CD4-positive, alpha-beta memory T cell (primary cell): ENCODE results near the gene SERBP1. TPM values are rescaled to one million over a fixed set of nuclear protein-coding genes. Genes with fewer than 3 reads are reported as not detected.

Experiments used
- CTCF ChIA-PET: fragments of 350-600 bp; sonication (Branson Sonifier 250); formaldehyde crosslinking; loops from one replicate; lab custom pipeline; 2021; ENCODE audit warnings: inconsistent platforms; ENCODE audit not compliant: partially characterized antibody; lab: Charles Lee
- POLR2A ChIA-PET: fragments of 350-600 bp; sonication (Branson Sonifier 250); formaldehyde crosslinking; loops from one replicate; lab custom pipeline; 2021; ENCODE audit not compliant: partially characterized antibody; lab: Charles Lee
- DNase-seq, 5 donors: peaks; one replicate each; pipeline versions ENCODE4 v3.0.0 to v3.0.0-alpha.2; 2020 to 2022; ENCODE audit warnings: mixed read lengths in 1 of 5
- H3K27ac ChIP-seq: one replicate; pipeline ENCODE4 v1.7.0; 2013; ENCODE audit warnings: low read depth, low read length
- H3K27me3 ChIP-seq: 2 replicates; pipeline ENCODE4 v1.7.0; 2013; ENCODE audit warnings: mild to moderate bottlenecking, low read length, moderate library complexity; ENCODE audit not compliant: insufficient read depth
- H3K36me3 ChIP-seq: 2 replicates; pipeline ENCODE4 v1.7.0; 2013; ENCODE audit warnings: mild to moderate bottlenecking, low read length, moderate library complexity; ENCODE audit not compliant: insufficient read depth
- H3K4me1 ChIP-seq: 2 replicates; pipeline ENCODE4 v1.7.0; 2013; ENCODE audit warnings: mild to moderate bottlenecking, low read length, moderate library complexity; ENCODE audit not compliant: insufficient read depth
- H3K4me3 ChIP-seq, 2 donors: one replicate each; pipeline ENCODE4 v1.7.0; 2013; ENCODE audit warnings: low read length in 2 of 2, mild to moderate bottlenecking in 1 of 2
- H3K9me3 ChIP-seq, 2 donors: one replicate each; pipeline ENCODE4 v1.7.0; 2013; ENCODE audit warnings: low read length in 2 of 2, control low read depth in 1 of 2; ENCODE audit not compliant: control insufficient read depth in 1 of 2
- H3K27ac Mint-ChIP-seq, 7 donors: one replicate each; pipeline ENCODE4 v1.8.0; 2020 to 2021; ENCODE audit warnings: mixed read lengths in 7 of 7, mild to moderate bottlenecking in 6 of 7, inconsistent platforms in 3 of 7, moderate library complexity in 3 of 7
- H3K27me3 Mint-ChIP-seq, 2 donors: one replicate each; pipeline ENCODE4 v1.8.0; 2020 to 2021; ENCODE audit warnings: mixed read lengths in 2 of 2
- H3K36me3 Mint-ChIP-seq, 2 donors: one replicate each; pipeline ENCODE4 v1.8.0; 2020 to 2021; ENCODE audit warnings: mixed read lengths in 2 of 2, inconsistent platforms in 1 of 2, mild to moderate bottlenecking in 1 of 2
- H3K4me1 Mint-ChIP-seq, 4 donors: one replicate each; pipeline ENCODE4 v1.8.0; 2020 to 2021; ENCODE audit warnings: mixed read lengths in 4 of 4, mild to moderate bottlenecking in 1 of 4
- H3K4me3 Mint-ChIP-seq, 8 donors: one replicate each; pipeline ENCODE4 v1.8.0; 2020 to 2021; ENCODE audit warnings: mixed read lengths in 8 of 8, mild to moderate bottlenecking in 7 of 8, moderate library complexity in 6 of 8, inconsistent platforms in 3 of 8
- H3K9me3 Mint-ChIP-seq, 8 donors: one replicate each; pipeline ENCODE4 v1.8.0; 2020 to 2021; ENCODE audit warnings: mixed read lengths in 8 of 8, mild to moderate bottlenecking in 5 of 8, inconsistent platforms in 3 of 8, moderate library complexity in 1 of 8
- intact Hi-C: fragments of 100-400 bp; cut with micrococcal nuclease; formaldehyde crosslinking; loops from one replicate; pipeline ENCODE4 v1.15.1; 2023
- polyA plus RNA-seq, 2 donors: library from polyadenylated mRNA; unstranded; fragments of 300-500 nt; fragmentation: Illumina TruSeq; gene quantifications; one replicate each; pipeline ENCODE4 v1.2.3, GENCODE V29; 2021
- total RNA-seq, 2 experiments: library from RNA; stranded (reverse); gene quantifications; one replicate each; pipeline ENCODE4 v1.2.3, GENCODE V29; 2021

The SERBP1 gene
- total and polyA plus RNA-seq, 4 experiments from 2014 or later, result 94.9 to 154 (median 136) TPM

- H3K9me3 Mint-ChIP-seq, result peaks cover 0 to 2% (median 0%) of the 10 kb centered on the region in 8 donors
- H3K27ac ChIP-seq, result no peak overlapping the region
- ChIA-PET POLR2A (no interaction called here), CTCF (no interaction called here)
- peak overlapping the region in 1 of 7 donors; percentile 19 for H3K27ac Mint-ChIP-seq
- no peaks in the 10 kb centered on the region for H3K9me3 ChIP-seq
- H3K27me3 Mint-ChIP-seq, result peaks cover 6 to 7% of the 10 kb centered on the region in 2 donors
- H3K27me3 ChIP-seq, result no peaks in the 10 kb centered on the region
- no peaks in the 10 kb centered on the region for H3K4me1 Mint-ChIP-seq
- no peaks in the 10 kb centered on the region for H3K4me1 ChIP-seq
- no peaks in the 10 kb centered on the region for H3K36me3 ChIP-seq
- H3K36me3 Mint-ChIP-seq, result no peaks in the 10 kb centered on the region
- no peak for DNase-seq
- intact Hi-C loops, result no loop called here
- H3K4me3 ChIP-seq, result no peak overlapping the region
- no peak overlapping the region for H3K4me3 Mint-ChIP-seq
Observed at GRCh38 chr1:67468066-67468718, 38.0 kb upstream of the SERBP1 start.

GRCh38 chr1:67465375-67465774 is 35.2 kb upstream of the SERBP1 start:
- no peak overlapping the region for H3K4me3 Mint-ChIP-seq
- no peaks in the 10 kb centered on the region for H3K36me3 Mint-ChIP-seq
- Histone ChIP-seq H3K36me3 (no peaks in the 10 kb centered on the region), H3K27ac (no peak overlapping the region), H3K9me3 (no peaks in the 10 kb centered on the region), H3K27me3 (no peaks in the 10 kb centered on the region), H3K4me1 (no peaks in the 10 kb centered on the region), H3K4me3 (no peak overlapping the region)
- intact Hi-C loops, result no loop called here
- no peak overlapping the region for H3K27ac Mint-ChIP-seq
- H3K4me1 Mint-ChIP-seq, result no peaks in the 10 kb centered on the region
- POLR2A ChIA-PET, result no interaction called here
- peaks cover 0 to 2% (median 0%) of the 10 kb centered on the region in 8 donors for H3K9me3 Mint-ChIP-seq
- DNase-seq, result no peak
- CTCF ChIA-PET, result no interaction called here
- peaks cover 5 to 6% of the 10 kb centered on the region in 2 donors for H3K27me3 Mint-ChIP-seq

- Histone ChIP-seq H3K4me1 (no peaks in the 10 kb centered on the region), H3K27me3 (no peaks in the 10 kb centered on the region), H3K27ac (no peak overlapping the region), H3K36me3 (no peaks in the 10 kb centered on the region), H3K4me3 (no peak overlapping the region), H3K9me3 (no peaks in the 10 kb centered on the region)
- Mint-ChIP-seq H3K27ac (no peak overlapping the region), H3K27me3 (peaks cover 5 to 6% of the 10 kb centered on the region in 2 donors), H3K9me3 (peaks cover 0 to 2% (median 0%) of the 10 kb centered on the region in 8 donors), H3K4me1 (no peaks in the 10 kb centered on the region), H3K4me3 (no peak overlapping the region), H3K36me3 (no peaks in the 10 kb centered on the region)
- no peak for DNase-seq
- intact Hi-C loops, result no loop called here
- POLR2A ChIA-PET, result no interaction called here
- CTCF ChIA-PET, result no interaction called here
Observed at GRCh38 chr1:67464746-67465145, 34.5 kb upstream of the SERBP1 start.

GRCh38 chr1:67464058-67464457 is 33.9 kb upstream of the SERBP1 start:
- POLR2A ChIA-PET, result no interaction called here
- Mint-ChIP-seq H3K4me1 (no peaks in the 10 kb centered on the region), H3K27ac (no peak overlapping the region), H3K27me3 (peaks cover 5% of the 10 kb centered on the region in 2 donors), H3K4me3 (no peak overlapping the region), H3K36me3 (no peaks in the 10 kb centered on the region), H3K9me3 (peaks cover 0 to 2% (median 0%) of the 10 kb centered on the region in 8 donors)
- H3K4me3 ChIP-seq, result no peak overlapping the region
- CTCF ChIA-PET, result no interaction called here
- no peak for DNase-seq
- no peaks in the 10 kb centered on the region for H3K9me3 ChIP-seq
- H3K27me3 ChIP-seq, result no peaks in the 10 kb centered on the region
- no peaks in the 10 kb centered on the region for H3K36me3 ChIP-seq
- intact Hi-C loops, result no loop called here
- no peak overlapping the region for H3K27ac ChIP-seq
- no peaks in the 10 kb centered on the region for H3K4me1 ChIP-seq

- Mint-ChIP-seq H3K9me3 (peaks cover 0 to 2% (median 0%) of the 10 kb centered on the region in 8 donors), H3K4me3 (no peak overlapping the region), H3K36me3 (no peaks in the 10 kb centered on the region), H3K4me1 (no peaks in the 10 kb centered on the region), H3K27me3 (peaks cover 5% of the 10 kb centered on the region in 2 donors), H3K27ac (no peak overlapping the region)
- Histone ChIP-seq H3K4me1 (no peaks in the 10 kb centered on the region), H3K36me3 (no peaks in the 10 kb centered on the region), H3K4me3 (no peak overlapping the region), H3K27me3 (no peaks in the 10 kb centered on the region), H3K27ac (no peak overlapping the region), H3K9me3 (no peaks in the 10 kb centered on the region)
- DNase-seq, result no peak
- ChIA-PET POLR2A (no interaction called here), CTCF (interaction anchor here (0.9 kb wide), 1 partner anchor 27 kb away, joined by 3 read pairs; no protein-coding TSS in a partner anchor)
- intact Hi-C loops, result no loop called here
Observed at GRCh38 chr1:67463298-67463955, 33.2 kb upstream of the SERBP1 start.

- Histone ChIP-seq H3K36me3 (no peaks in the 10 kb centered on the region), H3K4me3 (no peak overlapping the region), H3K4me1 (no peaks in the 10 kb centered on the region), H3K9me3 (no peaks in the 10 kb centered on the region), H3K27me3 (no peaks in the 10 kb centered on the region), H3K27ac (no peak overlapping the region)
- no peak for DNase-seq
- intact Hi-C loops, result no loop called here
- H3K4me3 Mint-ChIP-seq, result no peak overlapping the region
- H3K9me3 Mint-ChIP-seq, result no peaks in the 10 kb centered on the region
- no peaks in the 10 kb centered on the region for H3K36me3 Mint-ChIP-seq
- ChIA-PET CTCF (no interaction called here), POLR2A (no interaction called here)
- no peaks in the 10 kb centered on the region for H3K4me1 Mint-ChIP-seq
- no peaks in the 10 kb centered on the region for H3K27me3 Mint-ChIP-seq
- no peak overlapping the region for H3K27ac Mint-ChIP-seq
Observed at GRCh38 chr1:67460676-67461500, 30.7 kb upstream of the SERBP1 start.

- no peaks in the 10 kb centered on the region for H3K9me3 ChIP-seq
- Mint-ChIP-seq H3K9me3 (no peaks in the 10 kb centered on the region), H3K4me3 (no peak overlapping the region), H3K27ac (no peak overlapping the region), H3K36me3 (no peaks in the 10 kb centered on the region), H3K27me3 (peaks cover 0 to 2% of the 10 kb centered on the region in 2 donors), H3K4me1 (no peaks in the 10 kb centered on the region)
- CTCF ChIA-PET, result no interaction called here
- no peak overlapping the region for H3K27ac ChIP-seq
- no peak for DNase-seq
- intact Hi-C loops, result no loop called here
- POLR2A ChIA-PET, result no interaction called here
- H3K36me3 ChIP-seq, result no peaks in the 10 kb centered on the region
- H3K4me1 ChIP-seq, result no peaks in the 10 kb centered on the region
- no peak overlapping the region for H3K4me3 ChIP-seq
- no peaks in the 10 kb centered on the region for H3K27me3 ChIP-seq
Observed at GRCh38 chr1:67459068-67459467, 28.9 kb upstream of the SERBP1 start.
